ENCODE results near the gene CARS1. TPM values are rescaled to one million over a fixed set of nuclear protein-coding genes. Genes with fewer than 3 reads are reported as not detected.

The CARS1 gene
- total RNA-seq, 1 donor from 2014 or later = 14.3 TPM

- peaks cover 59% of the 10 kb centered on the region for H3K36me3 ChIP-seq
- no peak for DNase-seq
- no peaks in the 10 kb centered on the region for H3K27me3 ChIP-seq (ENCODE audit: low read depth)
- no peak for TF ChIP-seq CTCF (IDR thresholded peaks at IDR 0.05; ENCODE audit: borderline replicate concordance)
- intact Hi-C loops (cut with micrococcal nuclease) = no loop called here
- no peaks in the 10 kb centered on the region for H3K9me3 ChIP-seq (replicated peaks)
- no peak overlapping the region for H3K27ac ChIP-seq (replicated peaks)
- no peak overlapping the region for H3K4me3 ChIP-seq
- H3K4me1 ChIP-seq = peaks cover 4% of the 10 kb centered on the region
Observed at GRCh38 chr11:3103076-3103475, 45.9 kb upstream of the CARS1 start.

DNA sequence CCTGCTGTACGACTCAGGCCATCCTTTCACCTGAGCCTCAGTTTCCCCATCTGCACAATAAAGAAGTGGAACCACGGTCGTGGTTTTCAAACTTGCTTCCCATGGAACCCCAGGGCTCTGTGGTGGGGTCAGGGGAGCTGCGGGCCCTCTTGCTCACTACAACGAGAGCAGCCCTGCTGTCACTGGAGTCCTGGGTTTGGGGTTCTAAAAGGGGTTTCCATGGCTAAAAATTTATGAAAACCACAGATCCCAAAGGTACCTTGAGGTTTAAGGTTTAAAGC lies 45.4 kb upstream of the CARS1 start:
- Histone ChIP-seq H3K4me3 (no peak overlapping the region), H3K27ac (replicated peaks) (no peak overlapping the region), H3K9me3 (replicated peaks) (no peaks in the 10 kb centered on the region), H3K4me1 (peaks cover 4% of the 10 kb centered on the region), H3K27me3 (ENCODE audit: low read depth) (no peaks in the 10 kb centered on the region), H3K36me3 (peaks cover 59% of the 10 kb centered on the region)
- intact Hi-C loops (cut with micrococcal nuclease) = no loop called here
- TF ChIP-seq CTCF (IDR thresholded peaks at IDR 0.05; ENCODE audit: borderline replicate concordance) = no peak
- no peak for DNase-seq

DNA sequence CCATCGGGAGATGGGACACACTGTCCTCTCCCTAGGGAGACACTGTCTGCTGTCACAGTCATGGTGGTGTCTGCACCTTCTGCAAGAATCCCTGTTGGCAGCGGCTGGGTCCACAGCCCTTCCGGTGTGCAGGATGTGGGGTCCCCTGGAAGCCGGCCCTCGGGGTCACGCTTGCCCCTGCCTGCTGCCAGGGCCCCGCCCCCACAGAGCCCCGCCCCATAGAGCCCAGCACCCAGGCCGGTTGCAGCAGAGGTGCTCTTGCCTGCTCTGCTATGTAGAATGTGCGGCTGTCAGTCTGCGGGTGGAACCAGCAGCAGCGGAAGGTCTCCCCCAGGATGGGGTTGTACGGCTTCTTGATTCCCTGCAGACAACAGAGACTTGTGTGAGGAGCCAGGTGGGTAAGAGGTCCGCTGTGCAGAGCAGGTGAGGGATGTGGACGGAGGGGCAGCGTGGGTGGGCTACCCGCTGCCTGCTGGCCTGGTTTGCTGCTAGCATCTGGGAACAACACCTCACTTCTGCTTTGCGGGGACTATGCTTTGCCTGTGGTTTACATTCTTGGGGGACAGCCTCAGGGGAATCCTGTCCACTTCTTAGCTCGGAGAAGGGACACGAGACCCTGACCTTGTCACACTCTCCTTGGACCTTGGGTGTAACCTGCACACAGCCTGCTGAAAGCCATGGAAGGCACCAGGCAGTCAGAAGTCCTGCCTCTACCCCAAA lies 44.9 kb upstream of the CARS1 start:
- Histone ChIP-seq H3K4me3 (no peak overlapping the region), H3K9me3 (replicated peaks) (no peaks in the 10 kb centered on the region), H3K4me1 (peaks cover 4% of the 10 kb centered on the region), H3K36me3 (peaks cover 59% of the 10 kb centered on the region), H3K27ac (replicated peaks) (no peak overlapping the region), H3K27me3 (ENCODE audit: low read depth) (no peaks in the 10 kb centered on the region)
- TF ChIP-seq CTCF (IDR thresholded peaks at IDR 0.05; ENCODE audit: borderline replicate concordance) = no peak
- DNase-seq = no peak
- intact Hi-C loops (cut with micrococcal nuclease) = no loop called here

DNA sequence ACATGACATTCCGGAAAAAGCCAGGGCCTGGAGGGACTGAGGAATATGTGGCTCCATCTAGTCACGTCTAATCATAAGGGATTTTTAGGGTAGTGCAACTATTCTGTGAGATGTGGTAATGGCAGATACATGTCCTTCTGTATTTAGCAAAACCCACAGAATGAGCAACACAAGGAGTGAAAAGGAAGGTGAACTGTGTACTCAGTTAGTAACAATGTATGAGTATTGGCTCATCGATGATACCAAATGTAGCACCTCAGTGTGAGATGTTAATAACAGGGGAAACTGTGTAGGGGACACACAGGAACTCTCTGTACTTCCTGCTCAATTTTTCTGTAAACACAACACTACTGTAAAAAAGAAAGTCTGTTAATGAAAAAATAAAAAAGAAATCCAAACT lies 42.0 kb upstream of the CARS1 start:
- intact Hi-C loops (cut with micrococcal nuclease) = no loop called here
- H3K9me3 ChIP-seq (replicated peaks) = no peaks in the 10 kb centered on the region
- no peaks in the 10 kb centered on the region for H3K27me3 ChIP-seq (ENCODE audit: low read depth)
- H3K4me1 ChIP-seq = peaks cover 27% of the 10 kb centered on the region
- no peak for TF ChIP-seq CTCF (IDR thresholded peaks at IDR 0.05; ENCODE audit: borderline replicate concordance)
- no peak for DNase-seq
- H3K36me3 ChIP-seq = peaks cover 47% of the 10 kb centered on the region
- H3K4me3 ChIP-seq = no peak overlapping the region
- H3K27ac ChIP-seq (replicated peaks) = no peak overlapping the region

DNA sequence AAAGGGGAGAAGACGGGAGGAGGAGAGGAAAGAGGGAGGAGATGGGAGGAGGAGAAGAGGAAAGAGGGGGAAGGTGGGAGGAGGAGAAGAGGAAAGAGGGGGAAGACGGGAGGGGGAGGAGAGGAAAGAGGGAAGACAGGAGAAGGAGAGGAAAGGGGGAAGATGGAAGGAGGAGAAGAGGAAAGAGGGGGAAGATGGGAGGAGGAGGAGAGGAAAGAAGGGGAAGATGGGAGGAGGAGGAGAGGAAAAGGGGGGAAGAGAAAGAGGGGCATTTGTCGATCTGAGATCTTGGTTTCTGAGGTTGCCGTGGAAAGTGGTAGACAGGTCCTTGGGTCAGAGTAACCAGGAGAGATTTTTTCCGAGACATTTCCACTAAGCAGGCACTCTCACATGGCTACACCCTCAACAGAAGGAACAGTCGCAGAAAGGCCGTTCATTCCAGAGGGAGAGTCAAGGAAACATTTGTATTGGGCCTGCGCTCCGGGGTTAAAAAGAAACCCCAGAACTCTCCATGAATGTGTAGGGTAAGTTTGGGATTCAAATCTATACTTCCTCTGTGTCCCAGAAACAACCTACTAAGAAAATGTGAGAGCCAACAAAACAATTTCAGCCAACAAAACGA lies 39.8 kb upstream of the CARS1 start:
- no peak for DNase-seq
- intact Hi-C loops (cut with micrococcal nuclease) = no loop called here
- H3K27me3 ChIP-seq (ENCODE audit: low read depth) = no peaks in the 10 kb centered on the region

More for the DNA sequence above, 39.8 kb upstream of the CARS1 start:
- H3K4me3 ChIP-seq = no peak overlapping the region
- peaks cover 45% of the 10 kb centered on the region for H3K36me3 ChIP-seq
- H3K27ac ChIP-seq (replicated peaks) = peak overlapping the region; percentile 75
- H3K9me3 ChIP-seq (replicated peaks) = no peaks in the 10 kb centered on the region
- no peak for TF ChIP-seq CTCF (IDR thresholded peaks at IDR 0.05; ENCODE audit: borderline replicate concordance)
- H3K4me1 ChIP-seq = peaks cover 42% of the 10 kb centered on the region
